HEK293 (cell line): ENCODE results near the gene LAIR2.

ENCODE experiments used
- CTCF ChIA-PET: fragments of 350-600 bp; formaldehyde crosslinking; extraction: SDS; loops from one replicate; lab custom pipeline; 2021; ENCODE audit warnings: antibody characterized with exemption; lab: Yijun Ruan, JAX
- POLR2A ChIA-PET: fragments of 300-600 bp; formaldehyde crosslinking; extraction: SDS; loops from one replicate; lab custom pipeline; 2020; ENCODE audit warnings: antibody characterized with exemption, inconsistent platforms; lab: Yijun Ruan, JAX
- H3K27ac ChIP-seq: fragments of 200-500 bp; sonication (Bioruptor generic); 2 replicates; pipeline ENCODE4 v1.5.1; 2014; ENCODE audit warnings: low read depth, low read length, control low read depth, inconsistent platforms; ENCODE audit errors: extremely low read depth
- H3K36me3 ChIP-seq, 2 experiments: fragments of 200-500 bp in 1 of 2; sonication (Bioruptor generic) in 1 of 2; 1 replicate in 1 of 2; 2 replicates in 1 of 2; pipeline ENCODE4 v1.5.1; 2014 to 2017; ENCODE audit warnings: inconsistent platforms in 2 of 2, low read length in 2 of 2; ENCODE audit not compliant: control insufficient read depth in 2 of 2, insufficient read depth in 1 of 2
- H3K4me1 ChIP-seq: fragments of 200-500 bp; sonication (Bioruptor generic); 2 replicates; pipeline ENCODE4 v1.5.1; 2014; ENCODE audit warnings: mild to moderate bottlenecking, low read length, inconsistent platforms; ENCODE audit not compliant: control insufficient read depth, insufficient read depth
- H3K4me3 ChIP-seq: 2 replicates; pipeline ENCODE4 v1.5.1; 2011; ENCODE audit warnings: low read depth, mild to moderate bottlenecking, control low read depth, low read length, moderate library complexity
- H3K9me3 ChIP-seq: fragments of 200-500 bp; sonication (Bioruptor generic); 2 replicates; pipeline ENCODE4 v1.5.1; 2014; ENCODE audit warnings: low read depth, low read length, inconsistent platforms; ENCODE audit not compliant: control insufficient read depth, insufficient read depth
- BCL11A ChIP-seq: fragments of 450-650 bp; formaldehyde crosslinking; IDR thresholded peaks from 2 replicates; pipeline ENCODE4 v1.5.1; 2016; ENCODE audit warnings: low read depth, missing biosample characterization, missing genetic modification characterization
- BCL11B ChIP-seq: fragments of 450-650 bp; formaldehyde crosslinking; IDR thresholded peaks from 2 replicates; pipeline ENCODE4 v1.5.1; 2016; ENCODE audit warnings: low read depth, missing biosample characterization, missing genetic modification characterization
- GFI1B ChIP-seq: fragments of 450-650 bp; formaldehyde crosslinking; IDR thresholded peaks from 2 replicates; pipeline ENCODE4 v1.5.1; 2016; ENCODE audit warnings: missing biosample characterization, missing genetic modification characterization
- IKZF3 ChIP-seq: fragments of 450-650 bp; IDR thresholded peaks from 2 replicates; pipeline ENCODE4 v1.5.0; 2018; ENCODE audit warnings: missing biosample characterization, mild to moderate bottlenecking, missing genetic modification characterization, moderate library complexity
- REPIN1 ChIP-seq: fragments of 450-650 bp; formaldehyde crosslinking; IDR thresholded peaks from 2 replicates; pipeline ENCODE4 v1.5.1; 2017; ENCODE audit warnings: missing biosample characterization, missing genetic modification characterization, low read depth
- SALL2 ChIP-seq: fragments of 450-650 bp; formaldehyde crosslinking; IDR thresholded peaks from 2 replicates; pipeline ENCODE4 v1.5.0; 2017; ENCODE audit warnings: missing biosample characterization, mild to moderate bottlenecking, missing genetic modification characterization, borderline replicate concordance
- SP2 ChIP-seq: fragments of 450-650 bp; formaldehyde crosslinking; IDR thresholded peaks from 2 replicates; pipeline ENCODE4 v1.5.1; 2016; ENCODE audit warnings: missing biosample characterization, missing genetic modification characterization
- SP7 ChIP-seq: fragments of 450-650 bp; formaldehyde crosslinking; IDR thresholded peaks from 2 replicates; pipeline ENCODE4 v1.5.1; 2016; ENCODE audit warnings: missing biosample characterization, missing genetic modification characterization
- ZNF138 ChIP-seq: fragments of 450-650 bp; formaldehyde crosslinking; IDR thresholded peaks from 2 replicates; pipeline ENCODE4 v1.5.1; 2016; ENCODE audit warnings: missing biosample characterization, missing genetic modification characterization, borderline replicate concordance
- ZNF140 ChIP-seq: fragments of 450-650 bp; formaldehyde crosslinking; IDR thresholded peaks from 2 replicates; pipeline ENCODE4 v1.5.1; 2016; ENCODE audit warnings: missing biosample characterization, missing genetic modification characterization
- ZNF214 ChIP-seq: fragments of 450-650 bp; formaldehyde crosslinking; IDR thresholded peaks from 2 replicates; pipeline ENCODE4 v1.5.1; 2017; ENCODE audit warnings: missing biosample characterization, mild to moderate bottlenecking, missing genetic modification characterization, borderline replicate concordance
- ZNF302 ChIP-seq: fragments of 450-650 bp; formaldehyde crosslinking; IDR thresholded peaks from 2 replicates; pipeline ENCODE4 v1.5.1; 2016; ENCODE audit warnings: missing biosample characterization, missing genetic modification characterization, low read depth
- ZNF366 ChIP-seq: fragments of 450-650 bp; formaldehyde crosslinking; conservative IDR thresholded peaks from 2 replicates; pipeline ENCODE4 v1.5.1; 2016; ENCODE audit warnings: missing biosample characterization, missing genetic modification characterization
- ZNF391 ChIP-seq: fragments of 450-650 bp; formaldehyde crosslinking; IDR thresholded peaks from 2 replicates; pipeline ENCODE4 v1.5.1; 2016; ENCODE audit warnings: low read depth, missing biosample characterization, missing genetic modification characterization, borderline replicate concordance
- ZNF416 ChIP-seq: fragments of 450-650 bp; formaldehyde crosslinking; IDR thresholded peaks from 2 replicates; pipeline ENCODE4 v1.5.1; 2016; ENCODE audit warnings: missing biosample characterization, missing genetic modification characterization
- ZNF610 ChIP-seq: fragments of 450-650 bp; formaldehyde crosslinking; IDR thresholded peaks from 2 replicates; pipeline ENCODE4 v1.5.1; 2016; ENCODE audit warnings: missing biosample characterization, missing genetic modification characterization, borderline replicate concordance
- ZNF654 ChIP-seq: fragments of 450-650 bp; formaldehyde crosslinking; IDR thresholded peaks from 2 replicates; pipeline ENCODE4 v1.5.1; 2016; ENCODE audit warnings: low read depth, missing biosample characterization, missing genetic modification characterization
- ZNF701 ChIP-seq: fragments of 450-650 bp; formaldehyde crosslinking; IDR thresholded peaks from 2 replicates; pipeline ENCODE4 v1.5.1; 2016; ENCODE audit warnings: missing biosample characterization, missing genetic modification characterization
- ZSCAN30 ChIP-seq: fragments of 450-650 bp; IDR thresholded peaks from 2 replicates; pipeline ENCODE4 v1.5.1; 2018; ENCODE audit warnings: missing biosample characterization, mild to moderate bottlenecking, missing genetic modification characterization, moderate library complexity
- TF ChIP-seq, protein P1 (sequence below): fragments of 450-650 bp; formaldehyde crosslinking; IDR thresholded peaks from 2 replicates; pipeline ENCODE4 v1.5.1; 2017; ENCODE audit warnings: missing biosample characterization, missing genetic modification characterization
- TF ChIP-seq, protein P2 (sequence below): fragments of 450-650 bp; formaldehyde crosslinking; IDR thresholded peaks from 2 replicates; pipeline ENCODE4 v1.5.1; 2016; ENCODE audit warnings: missing biosample characterization, missing genetic modification characterization
- TF ChIP-seq, protein P3 (sequence below): fragments of 450-650 bp; formaldehyde crosslinking; IDR thresholded peaks from 2 replicates; pipeline ENCODE4 v1.5.1; 2016; ENCODE audit warnings: missing biosample characterization, missing genetic modification characterization
- TF ChIP-seq, protein P4 (sequence below): fragments of 450-650 bp; formaldehyde crosslinking; IDR thresholded peaks from 2 replicates; pipeline ENCODE4 v1.5.1; 2016; ENCODE audit warnings: missing biosample characterization, missing genetic modification characterization
- TF ChIP-seq, protein P5 (sequence below): fragments of 450-650 bp; formaldehyde crosslinking; IDR thresholded peaks from 2 replicates; pipeline ENCODE4 v1.5.1; 2016; ENCODE audit warnings: missing biosample characterization, missing genetic modification characterization, borderline replicate concordance
- TF ChIP-seq, protein P6 (sequence below): fragments of 450-650 bp; formaldehyde crosslinking; IDR thresholded peaks from 2 replicates; pipeline ENCODE4 v1.5.1; 2016; ENCODE audit warnings: missing biosample characterization, missing genetic modification characterization

The LAIR2 gene

DNA sequence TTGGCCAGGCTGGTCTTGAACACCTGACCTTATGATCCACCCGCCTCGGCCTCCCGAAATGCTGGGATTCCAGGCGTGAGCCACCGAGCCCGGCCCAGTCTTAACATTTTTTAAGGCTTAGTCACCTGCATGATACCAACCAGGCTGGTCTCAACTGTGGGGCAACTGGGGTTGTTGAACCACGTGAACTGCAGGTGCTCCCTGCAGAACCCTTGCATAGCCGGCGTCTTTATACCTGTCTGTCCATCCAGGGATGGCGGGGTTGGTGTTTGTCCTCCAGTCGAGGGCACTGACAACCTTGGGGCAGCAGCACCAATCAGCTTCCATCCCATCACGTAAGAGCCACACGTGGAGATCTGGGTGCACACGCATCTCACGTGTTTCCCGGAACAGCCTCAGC, 46.2 kb downstream of the LAIR2 start:
- no peak for TF ChIP-seq SP7 (tag by site-specific recombination)
- TF ChIP-seq ZNF701 (tag by site-specific recombination), result no peak
- no peak for TF ChIP-seq ZNF610 (tag by site-specific recombination)
- TF ChIP-seq, protein P1, sequence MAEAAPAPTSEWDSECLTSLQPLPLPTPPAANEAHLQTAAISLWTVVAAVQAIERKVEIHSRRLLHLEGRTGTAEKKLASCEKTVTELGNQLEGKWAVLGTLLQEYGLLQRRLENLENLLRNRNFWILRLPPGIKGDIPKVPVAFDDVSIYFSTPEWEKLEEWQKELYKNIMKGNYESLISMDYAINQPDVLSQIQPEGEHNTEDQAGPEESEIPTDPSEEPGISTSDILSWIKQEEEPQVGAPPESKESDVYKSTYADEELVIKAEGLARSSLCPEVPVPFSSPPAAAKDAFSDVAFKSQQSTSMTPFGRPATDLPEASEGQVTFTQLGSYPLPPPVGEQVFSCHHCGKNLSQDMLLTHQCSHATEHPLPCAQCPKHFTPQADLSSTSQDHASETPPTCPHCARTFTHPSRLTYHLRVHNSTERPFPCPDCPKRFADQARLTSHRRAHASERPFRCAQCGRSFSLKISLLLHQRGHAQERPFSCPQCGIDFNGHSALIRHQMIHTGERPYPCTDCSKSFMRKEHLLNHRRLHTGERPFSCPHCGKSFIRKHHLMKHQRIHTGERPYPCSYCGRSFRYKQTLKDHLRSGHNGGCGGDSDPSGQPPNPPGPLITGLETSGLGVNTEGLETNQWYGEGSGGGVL (tag by site-specific recombination), result no peak
- no peak for TF ChIP-seq ZNF140 (tag by site-specific recombination)
- TF ChIP-seq, protein P2, sequence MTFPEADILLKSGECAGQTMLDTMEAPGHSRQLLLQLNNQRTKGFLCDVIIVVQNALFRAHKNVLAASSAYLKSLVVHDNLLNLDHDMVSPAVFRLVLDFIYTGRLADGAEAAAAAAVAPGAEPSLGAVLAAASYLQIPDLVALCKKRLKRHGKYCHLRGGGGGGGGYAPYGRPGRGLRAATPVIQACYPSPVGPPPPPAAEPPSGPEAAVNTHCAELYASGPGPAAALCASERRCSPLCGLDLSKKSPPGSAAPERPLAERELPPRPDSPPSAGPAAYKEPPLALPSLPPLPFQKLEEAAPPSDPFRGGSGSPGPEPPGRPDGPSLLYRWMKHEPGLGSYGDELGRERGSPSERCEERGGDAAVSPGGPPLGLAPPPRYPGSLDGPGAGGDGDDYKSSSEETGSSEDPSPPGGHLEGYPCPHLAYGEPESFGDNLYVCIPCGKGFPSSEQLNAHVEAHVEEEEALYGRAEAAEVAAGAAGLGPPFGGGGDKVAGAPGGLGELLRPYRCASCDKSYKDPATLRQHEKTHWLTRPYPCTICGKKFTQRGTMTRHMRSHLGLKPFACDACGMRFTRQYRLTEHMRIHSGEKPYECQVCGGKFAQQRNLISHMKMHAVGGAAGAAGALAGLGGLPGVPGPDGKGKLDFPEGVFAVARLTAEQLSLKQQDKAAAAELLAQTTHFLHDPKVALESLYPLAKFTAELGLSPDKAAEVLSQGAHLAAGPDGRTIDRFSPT (tag by site-specific recombination), result no peak
- TF ChIP-seq, protein P3, sequence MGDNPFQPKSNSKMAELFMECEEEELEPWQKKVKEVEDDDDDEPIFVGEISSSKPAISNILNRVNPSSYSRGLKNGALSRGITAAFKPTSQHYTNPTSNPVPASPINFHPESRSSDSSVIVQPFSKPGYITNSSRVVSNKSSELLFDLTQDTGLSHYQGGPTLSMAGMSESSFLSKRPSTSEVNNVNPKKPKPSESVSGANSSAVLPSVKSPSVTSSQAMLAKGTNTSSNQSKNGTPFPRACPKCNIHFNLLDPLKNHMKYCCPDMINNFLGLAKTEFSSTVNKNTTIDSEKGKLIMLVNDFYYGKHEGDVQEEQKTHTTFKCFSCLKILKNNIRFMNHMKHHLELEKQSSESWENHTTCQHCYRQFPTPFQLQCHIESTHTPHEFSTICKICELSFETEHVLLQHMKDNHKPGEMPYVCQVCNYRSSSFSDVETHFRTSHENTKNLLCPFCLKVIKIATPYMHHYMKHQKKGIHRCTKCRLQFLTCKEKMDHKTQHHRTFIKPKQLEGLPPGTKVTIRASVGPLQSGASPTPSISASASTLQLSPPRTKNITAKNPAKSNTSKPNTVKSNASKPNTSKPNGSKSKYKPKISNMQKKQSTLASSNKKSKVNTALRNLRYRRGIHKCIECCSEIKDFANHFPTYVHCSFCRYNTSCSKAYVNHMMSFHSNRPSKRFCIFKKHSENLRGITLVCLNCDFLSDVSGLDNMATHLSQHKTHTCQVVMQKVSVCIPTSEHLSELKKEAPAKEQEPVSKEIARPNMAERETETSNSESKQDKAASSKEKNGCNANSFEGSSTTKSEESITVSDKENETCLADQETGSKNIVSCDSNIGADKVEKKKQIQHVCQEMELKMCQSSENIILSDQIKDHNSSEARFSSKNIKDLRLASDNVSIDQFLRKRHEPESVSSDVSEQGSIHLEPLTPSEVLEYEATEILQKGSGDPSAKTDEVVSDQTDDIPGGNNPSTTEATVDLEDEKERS, result no peak
- TF ChIP-seq ZNF416 (tag by site-specific recombination), result no peak
- TF ChIP-seq ZNF138 (tag by site-specific recombination), result no peak
- TF ChIP-seq ZNF214 (tag by site-specific recombination), result no peak
- no peak for TF ChIP-seq ZNF302 (tag by site-specific recombination)
- no peak for TF ChIP-seq GFI1B
- TF ChIP-seq, protein P4, sequence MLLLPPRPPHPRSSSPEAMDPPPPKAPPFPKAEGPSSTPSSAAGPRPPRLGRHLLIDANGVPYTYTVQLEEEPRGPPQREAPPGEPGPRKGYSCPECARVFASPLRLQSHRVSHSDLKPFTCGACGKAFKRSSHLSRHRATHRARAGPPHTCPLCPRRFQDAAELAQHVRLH (tag by site-specific recombination), result no peak
- TF ChIP-seq ZSCAN30 (tag by site-specific recombination), result no peak
- TF ChIP-seq SALL2 (tag by site-specific recombination), result no peak
- no peak for TF ChIP-seq ZNF366 (tag by site-specific recombination)
- TF ChIP-seq REPIN1 (tag by site-specific recombination), result no peak
- no peaks in the 10 kb centered on the region for H3K9me3 ChIP-seq
- ChIA-PET CTCF (interaction anchor here (0.6 kb wide), 1 partner anchor 16 kb away, joined by 3 read pairs; no protein-coding TSS in a partner anchor), POLR2A (no interaction called here)
- H3K4me3 ChIP-seq, result no peak overlapping the region
- no peaks in the 10 kb centered on the region for H3K36me3 ChIP-seq
- H3K27ac ChIP-seq, result no peak overlapping the region
- H3K4me1 ChIP-seq, result no peaks in the 10 kb centered on the region

DNA sequence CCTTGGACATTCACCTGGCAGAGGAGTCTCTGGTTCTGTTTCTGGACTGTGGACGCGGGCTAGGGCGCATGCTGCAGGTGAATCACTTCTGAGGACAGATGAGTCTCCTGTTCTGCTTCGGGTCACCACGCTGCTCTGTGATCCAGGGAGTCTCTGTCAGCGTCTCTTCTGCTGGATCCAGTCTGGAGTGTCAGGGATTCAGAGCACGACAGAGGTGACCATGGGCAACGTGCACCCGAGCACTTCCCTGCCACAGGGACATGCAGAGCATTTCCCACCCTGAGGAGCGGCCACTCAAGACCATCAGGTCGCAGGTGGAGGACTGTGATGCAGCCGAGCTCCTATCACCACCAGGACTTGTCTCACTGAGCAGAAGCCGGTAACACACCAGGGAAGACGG, 46.6 kb downstream of the LAIR2 start:
- H3K4me3 ChIP-seq, result no peak overlapping the region
- ChIA-PET POLR2A (no interaction called here), CTCF (no interaction called here)
- H3K9me3 ChIP-seq, result no peaks in the 10 kb centered on the region
- no peak overlapping the region for H3K27ac ChIP-seq
- no peaks in the 10 kb centered on the region for H3K4me1 ChIP-seq
- no peaks in the 10 kb centered on the region for H3K36me3 ChIP-seq
- no peak for TF ChIP-seq BCL11A (tag by site-specific recombination)
- TF ChIP-seq SP2 (tag by site-specific recombination), result no peak
- TF ChIP-seq IKZF3 (tag by site-specific recombination), result no peak
- TF ChIP-seq, protein P5, sequence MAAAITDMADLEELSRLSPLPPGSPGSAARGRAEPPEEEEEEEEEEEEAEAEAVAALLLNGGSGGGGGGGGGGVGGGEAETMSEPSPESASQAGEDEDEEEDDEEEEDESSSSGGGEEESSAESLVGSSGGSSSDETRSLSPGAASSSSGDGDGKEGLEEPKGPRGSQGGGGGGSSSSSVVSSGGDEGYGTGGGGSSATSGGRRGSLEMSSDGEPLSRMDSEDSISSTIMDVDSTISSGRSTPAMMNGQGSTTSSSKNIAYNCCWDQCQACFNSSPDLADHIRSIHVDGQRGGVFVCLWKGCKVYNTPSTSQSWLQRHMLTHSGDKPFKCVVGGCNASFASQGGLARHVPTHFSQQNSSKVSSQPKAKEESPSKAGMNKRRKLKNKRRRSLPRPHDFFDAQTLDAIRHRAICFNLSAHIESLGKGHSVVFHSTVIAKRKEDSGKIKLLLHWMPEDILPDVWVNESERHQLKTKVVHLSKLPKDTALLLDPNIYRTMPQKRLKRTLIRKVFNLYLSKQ (tag by site-specific recombination), result no peak
- no peak for TF ChIP-seq ZNF391 (tag by site-specific recombination)
- TF ChIP-seq ZNF654 (tag by site-specific recombination), result no peak
- no peak for TF ChIP-seq BCL11B (tag by site-specific recombination)
- TF ChIP-seq, protein P6, sequence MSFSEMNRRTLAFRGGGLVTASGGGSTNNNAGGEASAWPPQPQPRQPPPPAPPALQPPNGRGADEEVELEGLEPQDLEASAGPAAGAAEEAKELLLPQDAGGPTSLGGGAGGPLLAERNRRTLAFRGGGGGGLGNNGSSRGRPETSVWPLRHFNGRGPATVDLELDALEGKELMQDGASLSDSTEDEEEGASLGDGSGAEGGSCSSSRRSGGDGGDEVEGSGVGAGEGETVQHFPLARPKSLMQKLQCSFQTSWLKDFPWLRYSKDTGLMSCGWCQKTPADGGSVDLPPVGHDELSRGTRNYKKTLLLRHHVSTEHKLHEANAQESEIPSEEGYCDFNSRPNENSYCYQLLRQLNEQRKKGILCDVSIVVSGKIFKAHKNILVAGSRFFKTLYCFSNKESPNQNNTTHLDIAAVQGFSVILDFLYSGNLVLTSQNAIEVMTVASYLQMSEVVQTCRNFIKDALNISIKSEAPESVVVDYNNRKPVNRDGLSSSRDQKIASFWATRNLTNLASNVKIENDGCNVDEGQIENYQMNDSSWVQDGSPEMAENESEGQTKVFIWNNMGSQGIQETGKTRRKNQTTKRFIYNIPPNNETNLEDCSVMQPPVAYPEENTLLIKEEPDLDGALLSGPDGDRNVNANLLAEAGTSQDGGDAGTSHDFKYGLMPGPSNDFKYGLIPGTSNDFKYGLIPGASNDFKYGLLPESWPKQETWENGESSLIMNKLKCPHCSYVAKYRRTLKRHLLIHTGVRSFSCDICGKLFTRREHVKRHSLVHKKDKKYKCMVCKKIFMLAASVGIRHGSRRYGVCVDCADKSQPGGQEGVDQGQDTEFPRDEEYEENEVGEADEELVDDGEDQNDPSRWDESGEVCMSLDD (tag by site-specific recombination), result no peak
